GM23338 (cell line): ENCODE data around the gene MRE11. TPM values are rescaled to one million over a fixed set of nuclear protein-coding genes. Genes with fewer than 3 reads are reported as not detected.

Experiments
- ATAC-seq: fragments of 200-7000 bp; cut with Tn5 transposase; 3 replicates; pipeline ENCODE4 v1.9.1; 2020
- DNase-seq: peaks from one replicate; pipeline ENCODE4 v3.0.0-alpha.2; 2015; ENCODE audit warnings: low spot score
- H2AFZ ChIP-seq: fragments of 200-600 bp; sonication (generic); 2 replicates; pipeline ENCODE4 v1.8.0; 2016; ENCODE audit warnings: antibody characterized with exemption, mild to moderate bottlenecking, moderate library complexity
- H3F3A ChIP-seq: fragments of 200-600 bp; sonication (generic); replicated peaks from 2 replicates; pipeline ENCODE4 v1.8.0; 2017; ENCODE audit warnings: antibody characterized with exemption, mixed run types, low read depth
- H3K27ac ChIP-seq: fragments of 200-600 bp; sonication (generic); 2 replicates; pipeline ENCODE4 v1.6.1; 2016; ENCODE audit warnings: low read depth
- H3K27me3 ChIP-seq: fragments of 200-600 bp; sonication (generic); 2 replicates; pipeline ENCODE4 v1.8.0; 2016; ENCODE audit warnings: mild to moderate bottlenecking, mixed run types, moderate library complexity; ENCODE audit not compliant: insufficient read depth
- H3K36me3 ChIP-seq: fragments of 200-600 bp; sonication (generic); 2 replicates; pipeline ENCODE4 v1.8.0; 2016; ENCODE audit warnings: mild to moderate bottlenecking; ENCODE audit not compliant: insufficient read depth
- H3K4me1 ChIP-seq: fragments of 200-600 bp; sonication (generic); 2 replicates; pipeline ENCODE4 v1.8.0; 2016; ENCODE audit warnings: mild to moderate bottlenecking, moderate library complexity; ENCODE audit not compliant: insufficient read depth
- H3K4me2 ChIP-seq: fragments of 200-600 bp; sonication (generic); 2 replicates; pipeline ENCODE4 v1.7.1; 2017; ENCODE audit warnings: mixed run types
- H3K4me3 ChIP-seq: fragments of 200-600 bp; sonication (generic); 2 replicates; pipeline ENCODE4 v1.6.1; 2016; ENCODE audit warnings: mixed run types
- H3K79me2 ChIP-seq: fragments of 200-600 bp; sonication (generic); replicated peaks from 2 replicates; pipeline ENCODE4 v1.8.0; 2017; ENCODE audit warnings: mild to moderate bottlenecking; ENCODE audit not compliant: insufficient read depth
- H3K9me2 ChIP-seq: fragments of 200-600 bp; sonication (generic); 2 replicates; pipeline ENCODE4 v1.8.0; 2017; ENCODE audit not compliant: insufficient read depth
- H4K20me1 ChIP-seq: fragments of 200-600 bp; sonication (generic); replicated peaks from 2 replicates; pipeline ENCODE4 v1.8.0; 2017; ENCODE audit warnings: mild to moderate bottlenecking; ENCODE audit not compliant: insufficient read depth
- H3K27ac Mint-ChIP-seq: 2 replicates; pipeline ENCODE4 v1.8.0; 2020; ENCODE audit warnings: inconsistent platforms, mild to moderate bottlenecking, moderate library complexity, mixed read lengths
- H3K27me3 Mint-ChIP-seq: 3 replicates; pipeline ENCODE4 v1.8.0; 2022; ENCODE audit warnings: low read depth, mild to moderate bottlenecking, moderate library complexity, mixed read lengths, inconsistent platforms; ENCODE audit not compliant: insufficient read depth, poor library complexity
- H3K36me3 Mint-ChIP-seq: 3 replicates; pipeline ENCODE4 v1.8.0; 2021; ENCODE audit warnings: low read depth, mild to moderate bottlenecking, inconsistent platforms, moderate library complexity, mixed read lengths
- H3K4me1 Mint-ChIP-seq: 3 replicates; pipeline ENCODE4 v1.8.0; 2020; ENCODE audit warnings: mild to moderate bottlenecking, inconsistent platforms, mixed read lengths
- H3K4me3 Mint-ChIP-seq: 3 replicates; pipeline ENCODE4 v1.8.0; 2021; ENCODE audit warnings: moderate library complexity, mild to moderate bottlenecking, inconsistent platforms, mixed read lengths
- H3K9me3 Mint-ChIP-seq: 3 replicates; pipeline ENCODE4 v1.8.0; 2020; ENCODE audit warnings: moderate library complexity, mild to moderate bottlenecking, inconsistent platforms, mixed read lengths
- CREB1 ChIP-seq: fragments of 250-450 bp; sonication (Bioruptor Pico); IDR thresholded peaks from 2 replicates; pipeline ENCODE4 v1.5.0; 2020; ENCODE audit warnings: low read depth, mild to moderate bottlenecking, moderate library complexity
- EZH2 ChIP-seq: fragments of 200-600 bp; sonication (generic); IDR thresholded peaks from one replicate; pipeline ENCODE4 v1.8.0; 2017; ENCODE audit warnings: antibody characterized with exemption, mild to moderate bottlenecking, low read depth; ENCODE audit not compliant: unreplicated experiment
- EZH2phosphoT487 ChIP-seq: fragments of 200-600 bp; sonication (generic); IDR thresholded peaks from one replicate; pipeline ENCODE4 v1.8.1; 2018; ENCODE audit warnings: antibody characterized with exemption; ENCODE audit not compliant: unreplicated experiment
- JUNB ChIP-seq: IDR thresholded peaks from one replicate; pipeline ENCODE4 v1.6.1; 2016; ENCODE audit warnings: antibody characterized with exemption; ENCODE audit not compliant: unreplicated experiment
- NANOG ChIP-seq: IDR thresholded peaks from 2 replicates; pipeline ENCODE4 v1.6.1; 2016; ENCODE audit warnings: antibody characterized with exemption, borderline replicate concordance
- POLR2AphosphoS5 ChIP-seq: IDR thresholded peaks from 2 replicates; pipeline ENCODE4 v1.6.1; 2016; ENCODE audit warnings: antibody characterized with exemption, low read depth
- STAT1 ChIP-seq: IDR thresholded peaks from one replicate; pipeline ENCODE4 v1.6.1; 2016; ENCODE audit warnings: antibody characterized with exemption; ENCODE audit not compliant: unreplicated experiment
- ZNF114 ChIP-seq: fragments of 250-450 bp; sonication (Bioruptor Pico); IDR thresholded peaks from 2 replicates; pipeline ENCODE4 v1.5.0; 2020; ENCODE audit warnings: mild to moderate bottlenecking, moderate library complexity
- ZNF331 ChIP-seq: fragments of 250-450 bp; sonication (Bioruptor Pico); IDR thresholded peaks from 2 replicates; pipeline ENCODE4 v1.5.0; 2020; ENCODE audit warnings: low read depth, mild to moderate bottlenecking, moderate library complexity
- polyA plus RNA-seq: library from polyadenylated mRNA; unstranded; fragments of >200 nt; fragmentation: Nextera tagmentation; extraction: Ambion mirVana; gene quantifications from 2 replicates; pipeline ENCODE4 v1.2.1, GENCODE V29; 2016
- total RNA-seq: library from RNA; depleted of rRNA; stranded (reverse); fragments of >200 nt; shearing (Covaris generic); gene quantifications from 2 replicates; pipeline ENCODE4 v1.2.3, GENCODE V29; 2014
- TF ChIP-seq, protein P1 (sequence below): fragments of 250-450 bp; sonication (Bioruptor Pico); IDR thresholded peaks from 2 replicates; pipeline ENCODE4 v1.5.0; 2020; ENCODE audit warnings: mild to moderate bottlenecking, moderate library complexity
- TF ChIP-seq, protein P2 (sequence below), 2 experiments: fragments of 200-600 bp in 1 of 2; sonication (generic) in 1 of 2; conservative IDR thresholded peaks; 2 replicates each; pipeline versions ENCODE4 v1.5.1 to v1.6.1; 2016 to 2017; ENCODE audit warnings: antibody characterized with exemption in 2 of 2, low read depth in 2 of 2, mild to moderate bottlenecking in 2 of 2, moderate library complexity in 1 of 2
- TF ChIP-seq, protein P3 (sequence below): IDR thresholded peaks from 2 replicates; pipeline ENCODE4 v1.6.1; 2016; ENCODE audit warnings: antibody characterized with exemption
- TF ChIP-seq, protein P4 (sequence below): IDR thresholded peaks from one replicate; pipeline ENCODE4 v1.6.1; 2018; ENCODE audit warnings: antibody characterized with exemption; ENCODE audit not compliant: unreplicated experiment

The MRE11 gene
- total and polyA plus RNA-seq, 2 experiments from 2014 or later, result 23.3 to 38.5 TPM

DNA sequence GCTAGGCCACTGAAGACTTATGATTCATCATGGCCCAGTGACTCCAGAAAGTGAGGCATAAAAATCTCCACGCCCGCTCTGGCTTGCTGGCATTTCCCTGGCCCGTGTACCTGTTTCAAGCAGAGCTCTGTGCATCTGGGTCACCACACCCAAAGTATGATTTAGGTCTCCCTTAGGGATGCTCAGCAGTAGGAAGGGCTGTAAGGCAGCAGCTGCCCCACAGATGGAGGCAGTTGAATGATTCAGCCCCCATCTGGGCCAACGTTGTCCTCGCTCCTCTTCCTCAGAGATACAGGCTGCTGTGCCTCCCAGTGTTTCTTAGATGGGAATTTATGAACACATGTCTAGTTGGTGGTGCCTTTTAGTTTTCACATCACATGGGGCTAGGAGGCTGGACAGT is 114.0 kb downstream of the MRE11 start:
- no peaks in the 10 kb centered on the region for H3F3A ChIP-seq
- Mint-ChIP-seq H3K36me3 (no peaks in the 10 kb centered on the region), H3K4me1 (no peaks in the 10 kb centered on the region), H3K27ac (no peak overlapping the region), H3K4me3 (no peak overlapping the region), H3K27me3 (peaks cover 2% of the 10 kb centered on the region), H3K9me3 (peaks cover 15% of the 10 kb centered on the region)
- H3K79me2 ChIP-seq, result no peaks in the 10 kb centered on the region
- no peak overlapping the region for H3K27ac ChIP-seq
- no peaks in the 10 kb centered on the region for H4K20me1 ChIP-seq
- DNase-seq, result no peak
- H3K4me2 ChIP-seq, result no peak overlapping the region
- H3K9me2 ChIP-seq, result 0 out of 2 replicates have a peak, but pooled peaks cover 9% of the 10 kb centered on the region
- no peak overlapping the region for H3K4me3 ChIP-seq
- no peaks in the 10 kb centered on the region for H3K4me1 ChIP-seq
- H3K27me3 ChIP-seq, result no peaks in the 10 kb centered on the region
- H3K36me3 ChIP-seq, result no peaks in the 10 kb centered on the region
- H2AFZ ChIP-seq, result no peak overlapping the region
- TF ChIP-seq CREB1 (CRISPR knock-in tag) (no peak), POLR2AphosphoS5 (no peak), JUNB (no peak), ZNF114 (CRISPR knock-in tag) (no peak), STAT1 (no peak), ZNF331 (CRISPR knock-in tag) (no peak), NANOG (no peak), EZH2phosphoT487 (no peak), EZH2 (no peak)
- TF ChIP-seq, protein P1, sequence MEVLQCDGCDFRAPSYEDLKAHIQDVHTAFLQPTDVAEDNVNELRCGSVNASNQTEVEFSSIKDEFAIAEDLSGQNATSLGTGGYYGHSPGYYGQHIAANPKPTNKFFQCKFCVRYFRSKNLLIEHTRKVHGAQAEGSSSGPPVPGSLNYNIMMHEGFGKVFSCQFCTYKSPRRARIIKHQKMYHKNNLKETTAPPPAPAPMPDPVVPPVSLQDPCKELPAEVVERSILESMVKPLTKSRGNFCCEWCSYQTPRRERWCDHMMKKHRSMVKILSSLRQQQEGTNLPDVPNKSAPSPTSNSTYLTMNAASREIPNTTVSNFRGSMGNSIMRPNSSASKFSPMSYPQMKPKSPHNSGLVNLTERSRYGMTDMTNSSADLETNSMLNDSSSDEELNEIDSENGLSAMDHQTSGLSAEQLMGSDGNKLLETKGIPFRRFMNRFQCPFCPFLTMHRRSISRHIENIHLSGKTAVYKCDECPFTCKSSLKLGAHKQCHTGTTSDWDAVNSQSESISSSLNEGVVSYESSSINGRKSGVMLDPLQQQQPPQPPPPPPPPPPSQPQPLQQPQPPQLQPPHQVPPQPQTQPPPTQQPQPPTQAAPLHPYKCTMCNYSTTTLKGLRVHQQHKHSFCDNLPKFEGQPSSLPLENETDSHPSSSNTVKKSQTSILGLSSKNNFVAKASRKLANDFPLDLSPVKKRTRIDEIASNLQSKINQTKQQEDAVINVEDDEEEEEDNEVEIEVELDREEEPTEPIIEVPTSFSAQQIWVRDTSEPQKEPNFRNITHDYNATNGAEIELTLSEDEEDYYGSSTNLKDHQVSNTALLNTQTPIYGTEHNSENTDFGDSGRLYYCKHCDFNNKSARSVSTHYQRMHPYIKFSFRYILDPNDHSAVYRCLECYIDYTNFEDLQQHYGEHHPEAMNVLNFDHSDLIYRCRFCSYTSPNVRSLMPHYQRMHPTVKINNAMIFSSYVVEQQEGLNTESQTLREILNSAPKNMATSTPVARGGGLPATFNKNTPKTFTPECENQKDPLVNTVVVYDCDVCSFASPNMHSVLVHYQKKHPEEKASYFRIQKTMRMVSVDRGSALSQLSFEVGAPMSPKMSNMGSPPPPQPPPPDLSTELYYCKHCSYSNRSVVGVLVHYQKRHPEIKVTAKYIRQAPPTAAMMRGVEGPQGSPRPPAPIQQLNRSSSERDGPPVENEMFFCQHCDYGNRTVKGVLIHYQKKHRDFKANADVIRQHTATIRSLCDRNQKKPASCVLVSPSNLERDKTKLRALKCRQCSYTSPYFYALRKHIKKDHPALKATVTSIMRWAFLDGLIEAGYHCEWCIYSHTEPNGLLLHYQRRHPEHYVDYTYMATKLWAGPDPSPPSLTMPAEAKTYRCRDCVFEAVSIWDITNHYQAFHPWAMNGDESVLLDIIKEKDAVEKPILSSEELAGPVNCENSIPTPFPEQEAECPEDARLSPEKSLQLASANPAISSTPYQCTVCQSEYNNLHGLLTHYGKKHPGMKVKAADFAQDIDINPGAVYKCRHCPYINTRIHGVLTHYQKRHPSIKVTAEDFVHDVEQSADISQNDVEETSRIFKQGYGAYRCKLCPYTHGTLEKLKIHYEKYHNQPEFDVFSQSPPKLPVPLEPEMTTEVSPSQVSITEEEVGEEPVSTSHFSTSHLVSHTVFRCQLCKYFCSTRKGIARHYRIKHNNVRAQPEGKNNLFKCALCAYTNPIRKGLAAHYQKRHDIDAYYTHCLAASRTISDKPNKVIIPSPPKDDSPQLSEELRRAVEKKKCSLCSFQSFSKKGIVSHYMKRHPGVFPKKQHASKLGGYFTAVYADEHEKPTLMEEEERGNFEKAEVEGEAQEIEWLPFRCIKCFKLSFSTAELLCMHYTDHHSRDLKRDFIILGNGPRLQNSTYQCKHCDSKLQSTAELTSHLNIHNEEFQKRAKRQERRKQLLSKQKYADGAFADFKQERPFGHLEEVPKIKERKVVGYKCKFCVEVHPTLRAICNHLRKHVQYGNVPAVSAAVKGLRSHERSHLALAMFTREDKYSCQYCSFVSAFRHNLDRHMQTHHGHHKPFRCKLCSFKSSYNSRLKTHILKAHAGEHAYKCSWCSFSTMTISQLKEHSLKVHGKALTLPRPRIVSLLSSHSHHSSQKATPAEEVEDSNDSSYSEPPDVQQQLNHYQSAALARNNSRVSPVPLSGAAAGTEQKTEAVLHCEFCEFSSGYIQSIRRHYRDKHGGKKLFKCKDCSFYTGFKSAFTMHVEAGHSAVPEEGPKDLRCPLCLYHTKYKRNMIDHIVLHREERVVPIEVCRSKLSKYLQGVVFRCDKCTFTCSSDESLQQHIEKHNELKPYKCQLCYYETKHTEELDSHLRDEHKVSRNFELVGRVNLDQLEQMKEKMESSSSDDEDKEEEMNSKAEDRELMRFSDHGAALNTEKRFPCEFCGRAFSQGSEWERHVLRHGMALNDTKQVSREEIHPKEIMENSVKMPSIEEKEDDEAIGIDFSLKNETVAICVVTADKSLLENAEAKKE, result no peak
- TF ChIP-seq, protein P2, sequence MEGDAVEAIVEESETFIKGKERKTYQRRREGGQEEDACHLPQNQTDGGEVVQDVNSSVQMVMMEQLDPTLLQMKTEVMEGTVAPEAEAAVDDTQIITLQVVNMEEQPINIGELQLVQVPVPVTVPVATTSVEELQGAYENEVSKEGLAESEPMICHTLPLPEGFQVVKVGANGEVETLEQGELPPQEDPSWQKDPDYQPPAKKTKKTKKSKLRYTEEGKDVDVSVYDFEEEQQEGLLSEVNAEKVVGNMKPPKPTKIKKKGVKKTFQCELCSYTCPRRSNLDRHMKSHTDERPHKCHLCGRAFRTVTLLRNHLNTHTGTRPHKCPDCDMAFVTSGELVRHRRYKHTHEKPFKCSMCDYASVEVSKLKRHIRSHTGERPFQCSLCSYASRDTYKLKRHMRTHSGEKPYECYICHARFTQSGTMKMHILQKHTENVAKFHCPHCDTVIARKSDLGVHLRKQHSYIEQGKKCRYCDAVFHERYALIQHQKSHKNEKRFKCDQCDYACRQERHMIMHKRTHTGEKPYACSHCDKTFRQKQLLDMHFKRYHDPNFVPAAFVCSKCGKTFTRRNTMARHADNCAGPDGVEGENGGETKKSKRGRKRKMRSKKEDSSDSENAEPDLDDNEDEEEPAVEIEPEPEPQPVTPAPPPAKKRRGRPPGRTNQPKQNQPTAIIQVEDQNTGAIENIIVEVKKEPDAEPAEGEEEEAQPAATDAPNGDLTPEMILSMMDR (conservative IDR thresholded peaks at IDR 0.05; ENCODE audit: low read depth in 2 of 2), result no peak
- TF ChIP-seq, protein P3, sequence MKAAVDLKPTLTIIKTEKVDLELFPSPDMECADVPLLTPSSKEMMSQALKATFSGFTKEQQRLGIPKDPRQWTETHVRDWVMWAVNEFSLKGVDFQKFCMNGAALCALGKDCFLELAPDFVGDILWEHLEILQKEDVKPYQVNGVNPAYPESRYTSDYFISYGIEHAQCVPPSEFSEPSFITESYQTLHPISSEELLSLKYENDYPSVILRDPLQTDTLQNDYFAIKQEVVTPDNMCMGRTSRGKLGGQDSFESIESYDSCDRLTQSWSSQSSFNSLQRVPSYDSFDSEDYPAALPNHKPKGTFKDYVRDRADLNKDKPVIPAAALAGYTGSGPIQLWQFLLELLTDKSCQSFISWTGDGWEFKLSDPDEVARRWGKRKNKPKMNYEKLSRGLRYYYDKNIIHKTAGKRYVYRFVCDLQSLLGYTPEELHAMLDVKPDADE, result no peak
- TF ChIP-seq, protein P4, sequence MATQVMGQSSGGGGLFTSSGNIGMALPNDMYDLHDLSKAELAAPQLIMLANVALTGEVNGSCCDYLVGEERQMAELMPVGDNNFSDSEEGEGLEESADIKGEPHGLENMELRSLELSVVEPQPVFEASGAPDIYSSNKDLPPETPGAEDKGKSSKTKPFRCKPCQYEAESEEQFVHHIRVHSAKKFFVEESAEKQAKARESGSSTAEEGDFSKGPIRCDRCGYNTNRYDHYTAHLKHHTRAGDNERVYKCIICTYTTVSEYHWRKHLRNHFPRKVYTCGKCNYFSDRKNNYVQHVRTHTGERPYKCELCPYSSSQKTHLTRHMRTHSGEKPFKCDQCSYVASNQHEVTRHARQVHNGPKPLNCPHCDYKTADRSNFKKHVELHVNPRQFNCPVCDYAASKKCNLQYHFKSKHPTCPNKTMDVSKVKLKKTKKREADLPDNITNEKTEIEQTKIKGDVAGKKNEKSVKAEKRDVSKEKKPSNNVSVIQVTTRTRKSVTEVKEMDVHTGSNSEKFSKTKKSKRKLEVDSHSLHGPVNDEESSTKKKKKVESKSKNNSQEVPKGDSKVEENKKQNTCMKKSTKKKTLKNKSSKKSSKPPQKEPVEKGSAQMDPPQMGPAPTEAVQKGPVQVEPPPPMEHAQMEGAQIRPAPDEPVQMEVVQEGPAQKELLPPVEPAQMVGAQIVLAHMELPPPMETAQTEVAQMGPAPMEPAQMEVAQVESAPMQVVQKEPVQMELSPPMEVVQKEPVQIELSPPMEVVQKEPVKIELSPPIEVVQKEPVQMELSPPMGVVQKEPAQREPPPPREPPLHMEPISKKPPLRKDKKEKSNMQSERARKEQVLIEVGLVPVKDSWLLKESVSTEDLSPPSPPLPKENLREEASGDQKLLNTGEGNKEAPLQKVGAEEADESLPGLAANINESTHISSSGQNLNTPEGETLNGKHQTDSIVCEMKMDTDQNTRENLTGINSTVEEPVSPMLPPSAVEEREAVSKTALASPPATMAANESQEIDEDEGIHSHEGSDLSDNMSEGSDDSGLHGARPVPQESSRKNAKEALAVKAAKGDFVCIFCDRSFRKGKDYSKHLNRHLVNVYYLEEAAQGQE, result no peak
- no peak for ATAC-seq
